Heart left ventricle (tissue), 16 donors: ENCODE measurements around the gene FAM167B. TPM values are rescaled to one million over a fixed set of nuclear protein-coding genes. Genes with fewer than 3 reads are reported as not detected.

Experiments used
- ATAC-seq, 4 donors: fragments of 200-7000 bp; cut with Tn5 transposase; one replicate each; pipeline ENCODE4 v1.9.1; 2020 to 2022; ENCODE audit warnings: moderate library complexity in 4 of 4, mild to moderate bottlenecking in 3 of 4, moderate number of reproducible peaks in 1 of 4
- DNase-seq, 5 donors: peaks; one replicate each; pipeline ENCODE4 v3.0.0-alpha.2; 2020
- H3K27ac ChIP-seq, 12 donors: fragments of 200-600 bp; sonication (generic) in 4 of 12; one replicate each; pipeline versions ENCODE4 v1.5.0 to v1.8.0; 2016 to 2022; ENCODE audit warnings: mild to moderate bottlenecking in 2 of 12
- H3K27me3 ChIP-seq, 9 donors: fragments of 200-600 bp; sonication (generic) in 2 of 9; one replicate each; pipeline versions ENCODE4 v1.5.1 to v1.8.0; 2016 to 2022; ENCODE audit warnings: mild to moderate bottlenecking in 3 of 9
- H3K36me3 ChIP-seq, 9 donors: fragments of 200-600 bp; sonication (generic) in 2 of 9; one replicate each; pipeline versions ENCODE4 v1.5.0 to v1.8.0; 2018 to 2022; ENCODE audit warnings: mild to moderate bottlenecking in 2 of 9
- H3K4me1 ChIP-seq, 12 donors: fragments of 200-600 bp; sonication (generic) in 4 of 12; one replicate each; pipeline versions ENCODE4 v1.5.0 to v1.8.0; 2016 to 2022; ENCODE audit warnings: mild to moderate bottlenecking in 3 of 12
- H3K4me3 ChIP-seq, 12 donors: fragments of 200-600 bp; sonication (generic) in 4 of 12; one replicate each; pipeline versions ENCODE4 v1.5.0 to v1.8.0; 2017 to 2022; ENCODE audit warnings: mild to moderate bottlenecking in 9 of 12, moderate library complexity in 4 of 12
- H3K9me3 ChIP-seq, 12 donors: fragments of 200-600 bp; sonication (generic) in 4 of 12; one replicate each; pipeline versions ENCODE4 v1.5.0 to v1.8.0; 2016 to 2022; ENCODE audit warnings: mild to moderate bottlenecking in 1 of 12
- POLR2A ChIP-seq, 2 donors: fragments of 450-650 bp; IDR thresholded peaks; one replicate each; pipeline ENCODE4 v1.6.1; 2017; ENCODE audit warnings: antibody characterized with exemption in 2 of 2, mild to moderate bottlenecking in 2 of 2, moderate library complexity in 2 of 2
- WGBS, 4 donors: extraction: QIAGEN DNeasy Blood & Tissue Kit in 2 of 4; methylation state at CpG; one replicate each; pipeline versions ENCODE4 v1.1.5 to v1.1.7; 2013 to 2018; 5-methylcytosine and 5-hydroxymethylcytosine counted together
- intact Hi-C, 10 donors: fragments of 100-400 bp; cut with DNase I; formaldehyde crosslinking; loops; one replicate each; pipeline versions ENCODE4 v1.11.1 to v1.14.2; 2022
- polyA plus RNA-seq, 2 donors: library from polyadenylated mRNA; stranded (reverse); fragments of 200-250 nt; gene quantifications; one replicate each; pipeline ENCODE4 v1.2.3, GENCODE V29; 2013
- total RNA-seq, 9 donors: library from RNA; depleted of rRNA in 2 of 9; stranded (reverse); fragments of >200 nt in 2 of 9; fragmentation: NEBNext Ultra II Directional in 3 of 9; extraction: Animal tissue kit (Norgen Biotek cat#: 25700) in 3 of 9; gene quantifications; one replicate each; pipeline versions ENCODE4 v1.1.0 to v1.2.4, GENCODE V29; 2016 to 2023
- TF ChIP-seq, protein P1 (sequence below), 12 donors: fragments of 200-600 bp; sonication (generic) in 4 of 12; IDR thresholded peaks; one replicate each; pipeline versions ENCODE4 v1.5.0 to v1.8.0; 2018 to 2022; ENCODE audit warnings: antibody characterized with exemption in 12 of 12, mild to moderate bottlenecking in 5 of 12
- donor health status: ischemic (EF 13 %, LVEDD 7.1; RV severe dilation, severe dysfunction).
- donor health status: healthy with polysubstance abuse.
- donor health status: DM: no; HTN: yes; CAD: no.
- donor health status: DM: no; HTN: no; CAD: no.
- donor health status: ischemic (EF 25% LVEDD 6.9; RV normal size, moderate dysfunction).
- donor health status: ischemic (EF 25% LVEDD 5.7; RV mildly dilated, moderate dysfunction).
- donor health status: healthy.
- donor health status: DM: yes; HTN: yes; CAD: no.
- donor health status: ischemic (EF 35%, LVEDD 5.7; RV mildly dilated, moderate dysfunction).
- donor health status: nonischemic (EF 11% LVEDD 7.7; RV severe dilation, severe dysfunction).
- donor health status: DM: yes; HTN: yes; CAD: no.
- donor health status: PGD.
- donor health status: ischemic (EF 29% LVEDD 5.4; RV normal size, mild dysfunction).
- donor health status: nonischemic (EF 23%, LVEDD 6.1; RV moderate dilation, normal function).

The FAM167B gene
- total and polyA plus RNA-seq, 11 donors, result 2.0 to 14.1 (median 5.6) TPM

GRCh38 chr1:32272557-32273390 is 25.8 kb downstream of the FAM167B start:
- Histone ChIP-seq H3K4me3 (no peak overlapping the region), H3K27ac (no peak overlapping the region), H3K9me3 (no peaks in the 10 kb centered on the region), H3K4me1 (peaks cover 0 to 6% (median 0%) of the 10 kb centered on the region in 12 donors), H3K27me3 (peaks cover 5 to 39% (median 21%) of the 10 kb centered on the region in 9 donors), H3K36me3 (peaks cover 0 to 3% (median 0%) of the 10 kb centered on the region in 9 donors)
- intact Hi-C loops, result no loop called here
- DNase-seq (no peak), ATAC-seq (no peak)
- TF ChIP-seq, protein P1, sequence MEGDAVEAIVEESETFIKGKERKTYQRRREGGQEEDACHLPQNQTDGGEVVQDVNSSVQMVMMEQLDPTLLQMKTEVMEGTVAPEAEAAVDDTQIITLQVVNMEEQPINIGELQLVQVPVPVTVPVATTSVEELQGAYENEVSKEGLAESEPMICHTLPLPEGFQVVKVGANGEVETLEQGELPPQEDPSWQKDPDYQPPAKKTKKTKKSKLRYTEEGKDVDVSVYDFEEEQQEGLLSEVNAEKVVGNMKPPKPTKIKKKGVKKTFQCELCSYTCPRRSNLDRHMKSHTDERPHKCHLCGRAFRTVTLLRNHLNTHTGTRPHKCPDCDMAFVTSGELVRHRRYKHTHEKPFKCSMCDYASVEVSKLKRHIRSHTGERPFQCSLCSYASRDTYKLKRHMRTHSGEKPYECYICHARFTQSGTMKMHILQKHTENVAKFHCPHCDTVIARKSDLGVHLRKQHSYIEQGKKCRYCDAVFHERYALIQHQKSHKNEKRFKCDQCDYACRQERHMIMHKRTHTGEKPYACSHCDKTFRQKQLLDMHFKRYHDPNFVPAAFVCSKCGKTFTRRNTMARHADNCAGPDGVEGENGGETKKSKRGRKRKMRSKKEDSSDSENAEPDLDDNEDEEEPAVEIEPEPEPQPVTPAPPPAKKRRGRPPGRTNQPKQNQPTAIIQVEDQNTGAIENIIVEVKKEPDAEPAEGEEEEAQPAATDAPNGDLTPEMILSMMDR (IDR thresholded peaks at IDR 0.05), result no peak
- no peak for TF ChIP-seq POLR2A (IDR thresholded peaks at IDR 0.05)
- WGBS, 4 donors, result 74 to 76% (median 75%) methylated on average over 7 of the region's 7 CpGs

- Histone ChIP-seq H3K4me3 (no peak overlapping the region), H3K27me3 (peaks cover 5 to 39% (median 21%) of the 10 kb centered on the region in 9 donors), H3K27ac (no peak overlapping the region), H3K36me3 (peaks cover 0 to 5% (median 0%) of the 10 kb centered on the region in 9 donors), H3K9me3 (no peaks in the 10 kb centered on the region), H3K4me1 (peaks cover 0 to 6% (median 0%) of the 10 kb centered on the region in 12 donors)
- 43 to 54% (median 51%) methylated on average over 10 of the region's 10 CpGs for WGBS, 4 donors
- ATAC-seq, result no peak
- DNase-seq, result no peak
- TF ChIP-seq POLR2A (IDR thresholded peaks at IDR 0.05), result no peak
- TF ChIP-seq, protein P1 (IDR thresholded peaks at IDR 0.05), result no peak
- intact Hi-C loops, result no loop called here
These were observed 26.6 kb downstream of the FAM167B start for GRCh38 chr1:32273391-32274208.

DNA sequence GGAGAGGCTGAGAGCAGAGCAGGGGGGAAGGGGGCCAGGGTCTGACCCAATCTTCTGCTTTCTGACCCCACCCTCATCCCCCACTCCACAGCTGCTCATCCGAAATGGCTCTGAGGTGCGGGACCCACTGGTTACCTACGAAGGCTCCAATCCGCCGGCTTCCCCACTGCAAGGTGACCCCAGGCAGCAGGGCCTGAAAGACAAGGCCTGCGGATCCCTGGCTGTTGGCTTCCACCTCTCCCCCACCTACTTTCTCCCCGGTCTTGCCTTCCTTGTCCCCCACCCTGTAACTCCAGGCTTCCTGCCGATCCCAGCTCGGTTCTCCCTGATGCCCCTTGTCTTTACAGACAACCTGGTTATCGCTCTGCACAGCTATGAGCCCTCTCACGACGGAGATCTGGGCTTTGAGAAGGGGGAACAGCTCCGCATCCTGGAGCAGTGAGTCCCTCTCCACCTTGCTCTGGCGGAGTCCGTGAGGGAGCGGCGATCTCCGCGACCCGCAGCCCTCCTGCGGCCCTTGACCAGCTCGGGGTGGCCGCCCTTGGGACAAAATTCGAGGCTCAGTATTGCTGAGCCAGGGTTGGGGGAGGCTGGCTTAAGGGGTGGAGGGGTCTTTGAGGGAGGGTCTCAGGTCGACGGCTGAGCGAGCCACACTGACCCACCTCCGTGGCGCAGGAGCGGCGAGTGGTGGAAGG is 27.8 kb downstream of the FAM167B start:
- Histone ChIP-seq H3K4me1 (peaks cover 0 to 6% (median 0%) of the 10 kb centered on the region in 12 donors), H3K9me3 (no peaks in the 10 kb centered on the region), H3K27ac (no peak overlapping the region), H3K4me3 (peak overlapping the region in 2 of 12 donors; percentile 10 to 21), H3K36me3 (peaks cover 0 to 5% (median 0%) of the 10 kb centered on the region in 9 donors), H3K27me3 (peaks cover 5 to 39% (median 21%) of the 10 kb centered on the region in 9 donors)
- TF ChIP-seq, protein P1 (IDR thresholded peaks at IDR 0.05), result no peak
- no peak for TF ChIP-seq POLR2A (IDR thresholded peaks at IDR 0.05)
- intact Hi-C loops, result no loop called here
- WGBS, 4 donors, result 64 to 79% (median 70%) methylated on average over 24 to 31 of the region's 31 CpGs
- ATAC-seq (peak in 1 of 4 donors; percentile 8), DNase-seq (no peak)
